Right lobe of liver (tissue), 4 donors: ENCODE measurements around the gene POFUT2.

ENCODE experiments used
- POLR2A ChIP-seq: fragments of 450-650 bp; IDR thresholded peaks from one replicate; pipeline ENCODE4 v1.6.1; 2017; ENCODE audit warnings: antibody characterized with exemption, mild to moderate bottlenecking
- TF ChIP-seq, protein P1 (sequence below), 4 donors: fragments of 200-600 bp in 3 of 4; fragments of 450-650 bp in 1 of 4; IDR thresholded peaks; one replicate each; pipeline versions ENCODE4 v1.5.1 to v1.8.0; 2016 to 2022; ENCODE audit warnings: antibody characterized with exemption in 4 of 4, mild to moderate bottlenecking in 2 of 4
- donor health status: DM: no; HTN: no; CAD: no.
- donor health status: DM: no; HTN: no; CAD: no.
- donor health status: DM: no; HTN: yes; CAD: no.

DNA sequence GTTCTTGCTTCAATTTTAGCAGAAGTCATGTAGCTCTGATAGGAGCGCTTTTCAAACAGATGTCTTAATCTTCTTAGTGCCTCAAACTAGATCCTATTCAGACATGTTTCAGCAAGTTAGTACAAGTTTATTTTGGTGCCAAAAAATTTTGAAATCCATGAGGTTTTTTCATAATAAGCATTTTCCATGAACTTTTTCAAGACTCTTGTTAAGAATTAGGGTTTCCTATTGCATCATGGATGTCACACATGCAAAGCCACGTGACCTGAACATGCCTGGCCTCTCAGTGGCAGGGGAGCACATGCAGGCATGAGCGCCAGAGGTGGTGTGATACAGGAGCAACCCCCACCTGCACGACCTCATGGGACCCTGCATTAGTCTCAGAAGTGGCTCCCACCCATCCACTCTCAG is 67.6 kb downstream of the POFUT2 start:
- TF ChIP-seq, protein P1, sequence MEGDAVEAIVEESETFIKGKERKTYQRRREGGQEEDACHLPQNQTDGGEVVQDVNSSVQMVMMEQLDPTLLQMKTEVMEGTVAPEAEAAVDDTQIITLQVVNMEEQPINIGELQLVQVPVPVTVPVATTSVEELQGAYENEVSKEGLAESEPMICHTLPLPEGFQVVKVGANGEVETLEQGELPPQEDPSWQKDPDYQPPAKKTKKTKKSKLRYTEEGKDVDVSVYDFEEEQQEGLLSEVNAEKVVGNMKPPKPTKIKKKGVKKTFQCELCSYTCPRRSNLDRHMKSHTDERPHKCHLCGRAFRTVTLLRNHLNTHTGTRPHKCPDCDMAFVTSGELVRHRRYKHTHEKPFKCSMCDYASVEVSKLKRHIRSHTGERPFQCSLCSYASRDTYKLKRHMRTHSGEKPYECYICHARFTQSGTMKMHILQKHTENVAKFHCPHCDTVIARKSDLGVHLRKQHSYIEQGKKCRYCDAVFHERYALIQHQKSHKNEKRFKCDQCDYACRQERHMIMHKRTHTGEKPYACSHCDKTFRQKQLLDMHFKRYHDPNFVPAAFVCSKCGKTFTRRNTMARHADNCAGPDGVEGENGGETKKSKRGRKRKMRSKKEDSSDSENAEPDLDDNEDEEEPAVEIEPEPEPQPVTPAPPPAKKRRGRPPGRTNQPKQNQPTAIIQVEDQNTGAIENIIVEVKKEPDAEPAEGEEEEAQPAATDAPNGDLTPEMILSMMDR (IDR thresholded peaks at IDR 0.05): no peak
- TF ChIP-seq POLR2A: no peak
